ENCODE measurements around the gene CMSS1. TPM values are rescaled to one million over a fixed set of nuclear protein-coding genes. Genes with fewer than 3 reads are reported as not detected.
A peak's percentile ranks its signal among the peaks of the same experiment; 100 is the strongest.
"Not testable (repeated sequence)": the region's sequence is repeated elsewhere in the genome, so short reads cannot be mapped to it uniquely, and the experiment has no call there.

Gene CMSS1
- polyA plus RNA-seq, 4 donors: 31.3 to 48.7 (median 42.2) TPM

DNA sequence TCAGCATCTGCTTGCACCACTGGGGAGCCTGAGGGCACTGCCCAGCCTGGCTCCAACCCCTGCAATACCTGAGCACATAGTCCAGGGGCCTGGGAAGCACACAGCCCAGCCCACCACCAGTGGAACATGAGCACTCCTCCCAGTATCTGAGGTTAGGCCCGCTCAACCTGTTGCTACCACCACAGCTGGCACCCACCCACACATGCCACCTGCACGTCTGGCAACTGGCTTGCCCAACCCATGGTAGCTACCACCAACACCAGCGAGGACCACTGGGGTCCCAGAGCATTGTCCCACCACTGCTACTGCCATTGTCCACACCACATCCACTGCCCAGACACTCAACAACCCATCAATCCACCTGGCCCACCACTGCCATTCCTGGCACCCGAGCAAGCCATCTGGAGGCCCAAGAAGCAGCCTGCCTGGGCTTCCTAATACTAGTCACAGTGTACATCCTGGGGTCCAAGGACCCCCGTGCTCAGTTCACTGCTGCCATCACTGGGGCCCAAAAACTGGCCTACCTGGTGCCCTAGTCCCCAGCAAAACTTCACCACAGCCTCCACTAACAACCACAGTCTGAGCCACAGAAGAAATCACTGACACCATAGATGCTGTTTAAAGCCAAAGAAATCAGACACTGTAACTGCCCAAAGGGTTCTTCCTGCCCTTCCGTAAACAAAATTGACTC, 381.1 kb downstream of the CMSS1 start:
- DNase-seq (ENCODE audit: low read depth in 4 of 4, low spot score in 3 of 4): no peak

DNA sequence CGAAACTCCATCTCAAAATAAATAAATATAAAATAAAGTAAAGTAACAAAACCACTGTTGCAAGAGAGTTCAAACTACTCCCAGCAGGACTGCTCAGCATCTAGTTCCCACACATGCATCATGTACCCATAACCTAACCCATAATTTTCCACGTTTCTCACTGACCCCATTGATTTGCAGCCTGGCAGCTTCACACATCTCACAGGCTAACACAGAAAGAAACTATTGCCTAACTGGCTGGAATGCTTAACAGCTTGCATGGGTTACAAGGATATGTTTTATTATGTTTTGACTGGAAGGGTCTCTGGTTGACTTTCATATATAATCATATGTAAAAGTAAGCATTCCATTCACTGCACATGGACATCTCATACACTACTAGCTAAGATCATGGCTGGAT, 387.5 kb downstream of the CMSS1 start:
- no peak for DNase-seq (ENCODE audit: low read depth in 4 of 4, low spot score in 3 of 4)

DNA sequence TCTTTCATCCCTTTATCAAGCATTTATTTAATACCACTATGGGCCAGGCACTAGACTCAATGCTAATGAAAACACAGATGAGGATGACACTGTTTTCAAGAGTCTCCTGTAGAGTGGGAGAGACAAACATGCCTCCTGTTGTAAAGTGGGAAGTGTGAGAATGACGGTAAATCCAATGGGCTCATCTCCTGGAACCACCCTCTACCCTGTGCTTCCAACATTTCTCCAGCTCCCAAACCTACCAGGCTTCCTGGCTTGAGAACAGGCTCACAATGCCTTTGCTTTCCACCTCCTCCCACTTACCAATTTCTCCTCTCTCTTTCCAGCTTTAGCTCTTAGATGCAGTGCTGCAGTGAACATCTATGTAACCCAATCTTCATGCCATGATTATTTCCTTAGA, 389.0 kb downstream of the CMSS1 start:
- DNase-seq (ENCODE audit: low read depth in 4 of 4, low spot score in 3 of 4): no peak

DNA sequence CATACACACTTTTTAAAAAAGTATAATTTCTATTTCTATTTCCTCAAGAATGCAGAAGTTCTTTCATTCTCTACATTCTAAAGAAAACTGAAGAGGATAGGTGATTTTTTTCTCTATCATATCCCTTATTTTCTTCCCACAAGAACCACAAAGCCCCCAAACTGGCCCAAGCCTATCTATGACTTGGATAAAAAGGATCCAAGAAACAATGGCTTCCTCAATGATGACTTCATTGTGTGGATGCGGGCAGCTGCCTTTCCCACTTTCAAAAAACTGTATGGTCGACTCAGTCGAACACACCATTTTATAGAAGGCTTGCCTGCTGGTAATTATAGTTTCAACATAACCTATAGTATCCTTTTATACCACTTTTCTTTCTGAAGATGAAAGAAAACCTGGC, 390.2 kb downstream of the CMSS1 start:
- no peak for DNase-seq (ENCODE audit: low read depth in 4 of 4, low spot score in 3 of 4)

DNA sequence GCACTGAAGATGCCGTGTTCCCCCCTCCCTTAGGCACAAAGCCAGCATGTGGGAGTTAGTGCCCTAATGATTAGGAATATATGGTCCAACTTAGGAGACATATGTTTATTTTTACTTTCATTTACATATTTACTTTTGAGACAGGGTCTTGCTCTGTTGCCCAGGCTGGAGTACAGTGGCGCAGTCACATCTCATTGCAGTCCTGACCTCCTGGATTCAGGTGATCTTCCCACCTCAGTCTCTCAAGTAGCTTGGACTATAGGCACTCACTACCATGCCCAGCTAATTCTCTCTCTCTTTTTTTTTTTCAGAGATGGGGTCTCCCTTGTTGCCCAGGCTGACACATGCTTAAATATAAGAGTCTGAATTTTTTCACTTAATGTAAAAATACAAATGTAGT, 391.5 kb downstream of the CMSS1 start:
- DNase-seq (ENCODE audit: low read depth in 4 of 4, low spot score in 3 of 4): no peak

DNA sequence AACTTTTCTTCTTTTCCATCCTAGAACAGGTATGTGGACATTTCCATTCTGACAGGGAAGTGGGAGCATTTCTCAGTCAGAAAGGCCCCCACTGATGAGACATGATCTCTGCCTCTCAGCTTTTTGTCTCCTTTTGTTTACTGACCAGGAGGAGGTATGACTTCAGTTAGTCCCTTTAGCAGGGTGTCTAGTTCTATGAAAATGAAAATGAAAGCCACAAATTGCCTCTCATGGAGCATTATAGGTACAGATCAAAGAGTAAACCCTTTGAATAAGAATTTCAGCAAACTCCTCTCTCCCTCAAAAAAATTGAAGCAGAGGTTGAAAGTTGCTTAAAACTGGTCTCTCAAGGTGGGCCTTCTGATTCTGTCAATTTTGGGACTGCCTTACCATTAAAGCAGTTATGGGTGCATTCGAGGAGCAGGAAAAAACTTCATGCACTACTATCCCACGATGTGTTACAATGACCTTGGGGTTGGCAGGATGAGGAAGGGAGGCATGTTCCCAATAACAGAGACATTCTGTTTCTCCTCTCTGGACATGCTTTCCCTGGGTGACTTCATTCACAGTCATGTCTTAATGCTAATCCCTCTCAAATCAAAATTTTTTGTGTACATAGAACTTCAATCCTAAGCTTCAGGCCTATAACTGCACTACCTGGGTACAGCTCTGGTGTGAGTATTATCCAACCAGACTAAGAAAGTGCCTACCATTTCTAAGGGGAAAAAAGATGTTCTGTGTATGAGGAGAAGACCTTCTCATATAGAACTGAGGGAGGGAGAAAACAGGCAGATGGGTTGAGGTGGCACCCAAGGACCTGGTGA, 392.5 kb downstream of the CMSS1 start:
- DNase-seq (ENCODE audit: low read depth in 4 of 4, low spot score in 3 of 4): no peak

DNA sequence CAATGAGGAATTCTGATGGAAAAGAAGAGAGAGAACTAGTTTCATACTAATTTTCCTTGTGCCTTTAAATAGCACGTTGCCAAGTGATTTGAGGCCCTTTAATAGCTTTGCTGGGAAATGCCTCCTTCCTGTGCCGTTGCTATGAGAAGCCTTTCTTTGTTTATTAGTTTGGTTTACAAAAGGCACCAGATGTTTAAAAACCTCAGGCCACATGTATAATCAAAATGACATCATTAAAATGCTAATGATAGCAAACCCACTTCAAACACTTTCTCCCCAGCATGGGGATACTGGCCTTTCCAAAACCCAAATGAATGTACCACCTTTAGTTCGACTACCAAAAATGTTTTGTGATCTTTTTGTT, 393.1 kb downstream of the CMSS1 start:
- peak; percentile 29 to 66 (median 46) for DNase-seq (ENCODE audit: low read depth in 4 of 4, low spot score in 3 of 4)

DNA sequence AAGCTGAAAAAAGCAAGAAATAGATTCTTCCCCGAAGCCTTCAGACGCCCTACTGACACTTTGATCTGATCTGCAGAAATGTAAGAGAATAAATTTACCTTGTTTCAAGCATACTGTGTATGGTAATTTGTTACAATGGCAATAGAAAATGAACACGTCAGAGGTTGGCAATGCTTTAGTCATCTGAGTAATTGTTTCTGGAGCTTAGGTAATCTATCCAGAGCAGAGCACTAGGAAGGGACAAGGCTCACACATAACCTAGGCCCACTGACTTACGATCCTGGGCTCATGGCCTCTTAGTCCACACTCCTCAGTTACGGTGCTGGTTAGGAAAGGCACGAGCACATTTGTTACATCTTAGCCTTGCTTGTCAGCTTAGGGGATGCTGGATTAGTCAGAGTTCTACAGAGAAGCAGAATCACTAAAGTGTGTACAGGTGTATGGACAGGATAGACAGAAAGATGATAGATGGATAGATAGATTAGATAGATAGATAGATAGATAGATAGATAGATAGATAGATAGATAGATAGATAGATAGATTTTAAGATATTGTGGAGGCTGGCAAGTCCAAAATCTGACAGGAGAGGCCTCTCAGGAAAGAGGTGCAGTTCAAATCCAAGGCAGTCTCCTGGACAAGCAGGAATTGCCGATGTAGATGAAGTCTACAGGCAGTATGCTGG, 396.4 kb downstream of the CMSS1 start:
- DNase-seq (ENCODE audit: low read depth in 4 of 4, low spot score in 3 of 4): no peak

DNA sequence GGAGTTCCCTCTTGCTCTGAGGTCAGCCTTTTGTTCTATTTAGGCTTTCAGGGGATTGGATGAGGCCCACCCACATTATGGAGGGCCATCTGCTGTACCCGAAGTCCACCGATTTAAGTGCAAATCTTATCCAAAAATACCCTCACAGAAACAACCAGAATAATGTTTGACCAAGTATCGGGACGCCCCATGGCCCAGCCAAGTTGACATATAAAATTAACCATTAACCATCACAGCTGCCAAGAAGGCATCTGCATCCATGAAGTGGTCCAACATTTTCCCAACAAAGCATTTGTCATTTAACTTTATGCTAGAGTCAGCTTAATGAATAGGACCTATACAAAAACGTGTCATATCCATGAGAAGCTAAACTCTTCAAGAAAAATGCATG, 396.9 kb downstream of the CMSS1 start:
- no peak for DNase-seq (ENCODE audit: low read depth in 4 of 4, low spot score in 3 of 4)

DNA sequence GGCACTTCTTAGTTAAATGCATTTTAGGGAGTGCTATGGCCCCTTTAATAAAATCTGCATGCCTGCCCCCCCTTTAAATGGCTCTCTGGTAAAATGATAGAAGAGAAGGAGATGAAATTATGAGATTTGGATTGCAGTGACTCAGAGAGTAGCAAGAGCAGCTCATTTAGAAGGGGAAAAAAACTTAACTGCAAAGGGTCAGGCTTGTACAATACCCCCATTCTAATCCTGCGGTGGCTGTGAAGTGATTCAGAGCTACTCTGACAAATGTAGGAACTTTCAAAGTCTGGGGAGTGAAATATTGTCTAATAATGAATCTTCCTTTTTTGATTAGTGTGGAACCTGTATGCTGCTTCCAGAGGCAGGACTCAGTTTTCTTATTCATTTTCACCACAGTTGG, 399.1 kb downstream of the CMSS1 start:
- no peak for DNase-seq (ENCODE audit: low read depth in 4 of 4, low spot score in 3 of 4)

DNA sequence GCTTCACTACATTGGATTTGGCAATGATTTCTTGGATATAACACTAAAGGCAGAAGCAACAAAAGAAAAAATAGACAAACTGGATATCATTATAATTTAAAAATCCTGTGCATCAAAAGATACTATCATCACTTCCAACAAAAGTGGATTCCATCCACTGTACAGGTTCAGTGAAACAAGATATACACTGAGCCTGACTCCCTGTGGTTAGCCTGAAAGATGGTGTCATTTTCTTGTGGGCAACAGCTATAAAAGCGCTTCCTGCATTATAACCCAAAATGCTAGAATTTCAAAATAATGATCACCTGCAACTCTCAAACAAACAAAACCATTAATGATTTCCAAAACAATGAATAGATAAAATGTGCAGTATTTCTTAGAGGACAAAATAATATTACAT, 403.5 kb downstream of the CMSS1 start:
- DNase-seq (ENCODE audit: low read depth in 4 of 4, low spot score in 3 of 4): no peak

DNA sequence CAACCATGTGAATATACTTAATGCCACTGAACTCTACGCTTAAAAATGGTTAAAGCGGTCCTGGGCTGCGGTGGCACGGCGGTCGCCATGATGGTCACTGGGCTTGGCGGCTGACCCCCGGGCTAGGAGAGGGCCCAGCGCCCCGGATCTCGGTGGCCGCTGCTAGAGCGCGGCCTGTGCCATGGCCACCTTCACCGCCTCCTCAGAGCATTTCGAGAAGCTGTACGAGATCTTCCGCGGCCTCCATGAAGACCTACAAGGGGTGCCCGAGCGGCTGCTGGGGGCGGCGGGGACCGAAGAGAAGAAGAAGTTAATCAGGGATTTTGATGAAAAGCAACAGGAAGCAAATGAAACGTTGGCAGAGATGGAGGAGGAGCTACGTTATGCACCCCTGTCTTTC, 407.5 kb downstream of the CMSS1 start:
- no peak for DNase-seq (ENCODE audit: low read depth in 4 of 4, low spot score in 3 of 4)

DNA sequence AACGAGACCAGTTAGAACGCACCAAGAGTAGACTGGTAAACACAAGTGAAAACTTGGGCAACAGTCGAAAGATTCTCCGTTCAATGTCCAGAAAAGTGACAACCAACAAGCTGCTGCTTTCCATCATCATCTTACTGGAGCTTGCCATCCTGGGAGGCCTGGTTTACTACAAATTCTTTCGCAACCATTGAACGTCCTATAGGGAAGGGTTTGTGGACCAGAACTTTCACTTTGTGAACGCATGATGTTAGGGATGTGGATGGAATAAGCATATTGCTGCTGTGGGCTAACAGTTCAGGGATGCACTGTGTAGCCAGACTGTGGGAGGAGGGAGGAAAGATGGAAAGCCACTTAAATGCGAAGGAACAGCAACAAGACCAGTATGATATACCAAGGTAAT, 408.2 kb downstream of the CMSS1 start:
- DNase-seq (ENCODE audit: low read depth in 4 of 4, low spot score in 3 of 4): no peak

DNA sequence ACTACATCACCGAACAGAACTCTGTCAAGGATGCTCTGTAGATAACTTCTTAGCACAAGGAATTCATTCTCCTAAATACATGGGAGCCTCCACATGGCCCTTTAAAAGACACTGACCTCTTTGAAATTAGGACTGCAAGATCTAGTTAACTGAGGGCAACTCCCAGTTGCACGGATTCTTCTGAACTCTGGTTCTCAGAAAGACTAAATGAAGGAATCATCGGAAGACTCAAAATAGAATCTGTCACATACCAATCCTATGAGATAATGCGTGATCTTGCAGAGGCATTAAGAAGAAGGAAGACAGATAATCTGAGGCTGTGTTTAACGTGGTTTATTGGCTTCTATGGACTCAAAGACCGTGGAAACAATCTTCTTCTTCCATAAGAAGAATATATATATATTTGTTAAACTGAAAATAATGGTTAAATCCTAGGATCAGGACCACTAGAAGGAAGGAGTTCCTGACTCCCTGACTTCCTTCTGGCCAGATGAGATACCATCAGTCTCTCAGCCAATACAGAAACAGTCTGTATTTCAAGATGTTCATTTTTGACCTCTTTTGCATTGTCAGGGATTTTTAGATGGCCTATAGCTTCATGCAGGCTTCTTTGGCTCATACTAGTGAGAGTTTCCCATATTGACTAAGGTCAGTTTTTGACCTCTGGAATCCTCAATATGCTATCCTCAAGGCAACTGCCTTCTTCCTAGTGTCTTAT, 409.2 kb downstream of the CMSS1 start:
- no peak for DNase-seq (ENCODE audit: low read depth in 4 of 4, low spot score in 3 of 4)

DNA sequence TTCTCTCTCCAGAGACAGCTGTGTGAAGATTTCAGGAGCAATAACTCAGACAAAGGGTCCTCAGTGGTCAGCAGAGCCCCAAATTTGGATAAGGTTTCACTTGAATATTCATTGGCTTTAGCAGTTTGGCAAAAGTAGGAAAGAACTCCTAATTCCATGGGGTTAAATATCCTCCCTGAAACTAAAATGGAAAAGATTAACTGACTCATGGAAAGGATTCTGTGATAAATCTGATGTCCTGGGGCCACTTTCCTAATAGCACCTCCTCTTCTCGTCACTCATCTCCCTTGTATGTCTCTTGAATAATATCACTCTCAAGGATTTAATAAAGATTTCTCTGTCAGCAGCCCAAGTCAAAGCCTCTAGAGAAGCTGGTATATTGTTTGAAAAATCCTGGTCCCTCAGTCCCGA, 409.9 kb downstream of the CMSS1 start:
- DNase-seq (ENCODE audit: low read depth in 4 of 4, low spot score in 3 of 4): no peak

DNA sequence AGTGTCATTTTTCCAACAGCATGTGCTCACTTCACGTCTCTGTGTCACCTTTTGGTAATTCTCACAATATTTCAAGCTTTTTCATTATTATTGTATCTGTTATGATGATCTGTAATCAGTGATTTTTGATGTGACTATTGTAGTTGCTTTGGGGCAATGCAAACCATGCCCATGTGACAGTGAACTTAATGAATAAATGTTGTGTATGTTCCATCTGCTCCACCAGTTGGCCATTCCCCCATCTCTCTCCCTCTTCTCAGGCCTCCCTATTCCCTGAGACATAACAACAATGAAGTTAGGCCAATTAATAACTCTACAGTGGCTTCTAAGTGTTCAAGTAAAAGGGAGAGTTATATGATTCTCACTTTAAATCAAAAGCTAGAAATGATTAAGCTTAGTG, 410.6 kb downstream of the CMSS1 start:
- DNase-seq (ENCODE audit: low read depth in 4 of 4, low spot score in 3 of 4): no peak

DNA sequence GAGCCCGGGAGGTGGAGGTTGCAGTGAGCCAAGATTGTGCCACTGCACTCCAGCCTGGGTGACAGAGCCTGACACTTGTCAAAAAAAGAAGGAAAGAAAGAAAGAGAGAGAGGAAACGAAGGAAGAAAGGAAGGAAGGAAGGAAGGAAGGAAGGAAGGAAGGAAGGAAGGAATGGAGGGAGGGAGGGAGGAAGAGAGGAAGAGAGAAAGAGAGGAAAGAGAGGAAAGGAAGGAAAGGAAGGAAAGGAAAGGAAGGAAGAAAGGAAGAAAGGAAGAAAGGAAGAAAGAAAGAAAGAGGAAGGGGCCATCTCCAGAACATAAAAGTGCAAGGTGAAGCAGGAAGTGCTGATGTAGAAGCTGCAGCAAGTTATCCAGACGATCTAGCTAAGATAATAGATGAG, 411.5 kb downstream of the CMSS1 start:
- DNase-seq (ENCODE audit: low read depth in 4 of 4, low spot score in 3 of 4): not testable (repeated sequence)

DNA sequence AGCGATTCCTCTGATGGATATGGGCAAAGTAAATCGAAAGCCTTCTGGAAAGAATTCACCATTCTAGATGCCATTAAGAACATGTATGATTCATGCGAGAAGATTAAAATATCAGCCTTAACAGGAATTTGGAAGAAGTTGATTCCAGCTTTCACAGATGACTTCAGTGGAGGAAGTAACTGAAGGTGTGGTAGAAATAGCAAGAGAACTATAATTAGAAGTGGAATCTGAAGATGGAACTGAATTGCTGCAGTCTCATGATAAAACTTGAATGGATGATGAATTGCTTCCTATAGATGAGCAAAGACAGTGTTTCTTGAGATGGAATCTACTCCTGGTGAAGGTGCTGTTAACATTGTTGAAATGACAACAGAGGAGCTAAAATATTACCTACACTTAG, 413.0 kb downstream of the CMSS1 start:
- no peak for DNase-seq (ENCODE audit: low read depth in 4 of 4, low spot score in 3 of 4)

Measured in left renal pelvis (tissue), 4 donors.